NT2/D1 (cell line): ENCODE results near the gene PARVA.

Experiments
- YY1 ChIP-seq: IDR thresholded peaks from 2 replicates; pipeline ENCODE4 v1.6.1; 2011; ENCODE audit not compliant: insufficient read length, insufficient read depth
- ZNF274 ChIP-seq: IDR thresholded peaks from 2 replicates; pipeline ENCODE4 v1.6.1; 2011; ENCODE audit warnings: mild to moderate bottlenecking, low read depth, low read length

DNA sequence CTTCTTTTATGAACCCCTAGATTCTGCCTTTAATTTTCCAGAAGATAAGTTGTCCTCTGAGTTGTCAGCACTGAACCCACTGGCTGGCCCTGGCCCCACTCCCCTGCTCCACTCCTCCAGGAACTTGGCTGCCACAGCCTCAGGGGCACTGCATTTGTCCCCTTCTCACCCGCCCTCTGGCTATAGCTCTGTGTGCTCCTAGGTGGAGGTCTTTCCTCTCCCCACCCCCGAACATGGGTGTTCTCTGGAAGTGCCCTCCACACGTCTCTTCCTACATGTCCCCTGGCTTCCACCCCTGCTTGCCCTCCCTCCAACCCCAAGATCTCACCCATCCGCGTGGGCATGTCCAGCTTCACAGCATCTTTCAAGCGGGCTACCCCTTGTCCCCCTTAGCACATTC, 159.2 kb downstream of the PARVA start:
- no peak for TF ChIP-seq ZNF274
- TF ChIP-seq YY1, result no peak
